HepG2 (cell line): Measurements from ENCODE around the gene ICAM5. TPM values are rescaled to one million over a fixed set of nuclear protein-coding genes. Genes with fewer than 3 reads are reported as not detected.

Source experiments
- GATAD2A ChIP-seq: IDR thresholded peaks from 2 replicates; pipeline ENCODE4 v1.6.1; 2016
- HNRNPLL ChIP-seq: fragments of 200-400 bp; formaldehyde crosslinking; IDR thresholded peaks from 2 replicates; pipeline ENCODE4 v1.6.1; 2017; ENCODE audit warnings: mild to moderate bottlenecking, low read depth, low read length; ENCODE audit not compliant: poor library complexity, severe bottlenecking
- KDM4B ChIP-seq: sonication (generic); formaldehyde crosslinking; IDR thresholded peaks from 2 replicates; pipeline ENCODE4 v1.4.0; 2020; ENCODE audit warnings: missing genetic modification reagents
- PRPF4 ChIP-seq: fragments of 200-400 bp; formaldehyde crosslinking; IDR thresholded peaks from 2 replicates; pipeline ENCODE4 v1.6.1; 2016; ENCODE audit warnings: low read length, low read depth; ENCODE audit not compliant: poor library complexity, severe bottlenecking
- SIN3B ChIP-seq: fragments of 150-350 bp; IDR thresholded peaks from 2 replicates; pipeline ENCODE4 v1.6.1; 2014; ENCODE audit warnings: low read length
- SMAD3 ChIP-seq: sonication (generic); formaldehyde crosslinking; IDR thresholded peaks from 2 replicates; pipeline ENCODE4 v1.4.0; 2020; ENCODE audit warnings: missing genetic modification reagents
- SMC3 ChIP-seq: IDR thresholded peaks from 2 replicates; pipeline ENCODE4 v1.6.1; 2011; ENCODE audit warnings: low read length, improper control_type of control experiment
- SP2 ChIP-seq: sonication (generic); formaldehyde crosslinking; IDR thresholded peaks from 2 replicates; pipeline ENCODE4 v1.5.1; 2020; ENCODE audit warnings: mild to moderate bottlenecking, missing genetic modification reagents
- SP4 ChIP-seq: sonication (generic); formaldehyde crosslinking; IDR thresholded peaks from 2 replicates; pipeline ENCODE4 v1.8.1; 2023; ENCODE audit warnings: mild to moderate bottlenecking, missing genetic modification reagents
- SRY ChIP-seq: sonication (generic); formaldehyde crosslinking; IDR thresholded peaks from 2 replicates; pipeline ENCODE4 v1.8.0; 2022; ENCODE audit warnings: mild to moderate bottlenecking, missing genetic modification reagents
- ZFYVE20 ChIP-seq: sonication (generic); formaldehyde crosslinking; IDR thresholded peaks from 2 replicates; pipeline ENCODE4 v1.8.0; 2023; ENCODE audit warnings: low read depth, mild to moderate bottlenecking, moderate library complexity, missing genetic modification reagents, borderline replicate concordance
- ZNF256 ChIP-seq: sonication (generic); formaldehyde crosslinking; conservative IDR thresholded peaks from 2 replicates; pipeline ENCODE4 v1.4.0; 2020; ENCODE audit warnings: missing genetic modification reagents
- ZNF766 ChIP-seq: sonication (generic); formaldehyde crosslinking; IDR thresholded peaks from 2 replicates; pipeline ENCODE4 v1.5.0; 2020; ENCODE audit warnings: missing genetic modification reagents, borderline replicate concordance
- ZSCAN12 ChIP-seq: sonication (generic); formaldehyde crosslinking; IDR thresholded peaks from 2 replicates; pipeline ENCODE4 v1.9.0; 2021; ENCODE audit warnings: mild to moderate bottlenecking, missing genetic modification reagents
- ZSCAN20 ChIP-seq: sonication (generic); formaldehyde crosslinking; IDR thresholded peaks from 2 replicates; pipeline ENCODE4 v1.4.0; 2020; ENCODE audit warnings: missing genetic modification reagents, mild to moderate bottlenecking, borderline replicate concordance
- polyA plus RNA-seq, 8 experiments: library from polyadenylated mRNA; depleted of rRNA in 3 of 8; stranded (reverse) in 7 of 8; unstranded in 1 of 8; fragments of >200 nt; fragmentation: Illumina TruSeq in 4 of 8; extraction: Trizol in 4 of 8; gene quantifications; 2 replicates each; pipeline versions ENCODE4 v1.2.1 to v1.2.3, GENCODE V29; 2011 to 2016; ENCODE audit warnings: low read depth in 4 of 8, missing spikeins in 1 of 8, mixed read lengths in 1 of 8; ENCODE audit not compliant: insufficient read depth in 1 of 8
- total RNA-seq, 5 experiments: library from RNA; depleted of rRNA; stranded (reverse); fragments of >200 nt; fragmentation: Illumina TruSeq; extraction: Trizol; gene quantifications; 2 replicates each; pipeline ENCODE4 v1.2.3, GENCODE V29; 2016; ENCODE audit warnings: low read depth in 1 of 5
- TF ChIP-seq, protein P1 (sequence below): sonication (generic); formaldehyde crosslinking; IDR thresholded peaks from 2 replicates; pipeline ENCODE4 v1.4.0; 2020; ENCODE audit warnings: low read depth, mild to moderate bottlenecking, missing genetic modification reagents
- TF ChIP-seq, protein P2 (sequence below): sonication (generic); formaldehyde crosslinking; IDR thresholded peaks from 2 replicates; pipeline ENCODE4 v1.5.1; 2020; ENCODE audit warnings: mild to moderate bottlenecking, missing genetic modification reagents, moderate library complexity
- TF ChIP-seq, protein P3 (sequence below): sonication (generic); formaldehyde crosslinking; IDR thresholded peaks from 2 replicates; pipeline ENCODE4 v1.4.0; 2020; ENCODE audit warnings: missing genetic modification reagents, borderline replicate concordance
- TF ChIP-seq, protein P4 (sequence below): sonication (generic); formaldehyde crosslinking; IDR thresholded peaks from 2 replicates; pipeline ENCODE4 v1.5.0; 2020; ENCODE audit warnings: mild to moderate bottlenecking, missing genetic modification reagents, borderline replicate concordance

The ICAM5 gene
- total and polyA plus RNA-seq, 2 of the 13 experiments (the other 11 are each of a cell fraction or from before 2014, with no cell fraction given), result 0.46 to 1.6 TPM

DNA sequence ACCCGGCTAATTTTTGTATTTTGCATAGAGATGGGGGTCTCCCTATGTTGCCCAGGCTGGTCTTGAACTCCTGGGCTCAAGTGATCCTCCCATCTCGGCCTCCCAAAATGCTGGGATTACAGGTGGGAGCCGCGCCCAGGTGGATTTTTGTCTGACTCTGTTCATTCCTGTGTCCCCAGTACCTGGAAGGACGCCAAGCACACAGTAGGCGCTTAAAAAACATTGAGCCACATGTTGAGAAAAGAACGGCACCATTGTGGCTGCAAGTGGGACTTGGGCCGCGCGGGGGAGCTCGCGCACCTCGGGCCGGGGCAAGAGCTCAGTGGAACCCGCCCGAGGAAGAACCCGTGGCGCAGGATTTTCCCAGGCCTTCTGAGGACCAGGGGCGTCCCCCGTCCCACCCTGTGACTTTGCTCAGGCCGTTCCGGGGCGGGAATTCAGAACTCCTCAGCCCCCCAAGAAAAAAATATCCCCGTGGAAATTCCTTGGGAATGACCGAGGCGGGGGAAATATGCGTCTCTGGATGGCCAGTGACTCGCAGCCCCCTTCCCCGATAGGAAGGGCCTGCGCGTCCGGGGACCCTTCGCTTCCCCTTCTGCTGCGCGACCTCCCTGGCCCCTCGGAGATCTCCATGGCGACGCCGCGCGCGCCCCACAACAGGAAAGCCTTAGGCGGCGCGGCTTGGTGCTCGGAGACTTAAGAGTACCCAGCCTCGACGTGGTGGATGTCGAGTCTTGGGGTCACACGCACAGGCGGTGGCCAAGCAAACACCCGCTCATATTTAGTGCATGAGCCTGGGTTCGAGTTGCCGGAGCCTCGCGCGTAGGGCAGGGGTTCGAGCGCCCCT, 20.2 kb upstream of the ICAM5 start (continued):
- TF ChIP-seq SP2 (CRISPR knock-in tag) (no peak; the same call in 1 of the 2 replicates), ZNF256 (CRISPR knock-in tag) (no peak), ZNF766 (CRISPR knock-in tag) (no peak), PRPF4 (peak; percentile 82), HNRNPLL (no peak), KDM4B (CRISPR knock-in tag) (0 out of 2 replicates have a peak, but pooled peaks have one; percentile 32), GATAD2A (CRISPR knock-in tag) (no peak), SMC3 (peak; percentile 35; the same call in 1 of the 2 replicates), ZFYVE20 (no peak), SP4 (CRISPR knock-in tag) (no peak), ZSCAN20 (CRISPR knock-in tag) (no peak), SIN3B (no peak), ZSCAN12 (CRISPR knock-in tag) (no peak), SRY (CRISPR knock-in tag) (no peak), SMAD3 (CRISPR knock-in tag) (0 out of 2 replicates have a peak, but pooled peaks have one; percentile 37)
- TF ChIP-seq, protein P1, sequence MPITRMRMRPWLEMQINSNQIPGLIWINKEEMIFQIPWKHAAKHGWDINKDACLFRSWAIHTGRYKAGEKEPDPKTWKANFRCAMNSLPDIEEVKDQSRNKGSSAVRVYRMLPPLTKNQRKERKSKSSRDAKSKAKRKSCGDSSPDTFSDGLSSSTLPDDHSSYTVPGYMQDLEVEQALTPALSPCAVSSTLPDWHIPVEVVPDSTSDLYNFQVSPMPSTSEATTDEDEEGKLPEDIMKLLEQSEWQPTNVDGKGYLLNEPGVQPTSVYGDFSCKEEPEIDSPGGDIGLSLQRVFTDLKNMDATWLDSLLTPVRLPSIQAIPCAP, result no peak
- TF ChIP-seq, protein P2, sequence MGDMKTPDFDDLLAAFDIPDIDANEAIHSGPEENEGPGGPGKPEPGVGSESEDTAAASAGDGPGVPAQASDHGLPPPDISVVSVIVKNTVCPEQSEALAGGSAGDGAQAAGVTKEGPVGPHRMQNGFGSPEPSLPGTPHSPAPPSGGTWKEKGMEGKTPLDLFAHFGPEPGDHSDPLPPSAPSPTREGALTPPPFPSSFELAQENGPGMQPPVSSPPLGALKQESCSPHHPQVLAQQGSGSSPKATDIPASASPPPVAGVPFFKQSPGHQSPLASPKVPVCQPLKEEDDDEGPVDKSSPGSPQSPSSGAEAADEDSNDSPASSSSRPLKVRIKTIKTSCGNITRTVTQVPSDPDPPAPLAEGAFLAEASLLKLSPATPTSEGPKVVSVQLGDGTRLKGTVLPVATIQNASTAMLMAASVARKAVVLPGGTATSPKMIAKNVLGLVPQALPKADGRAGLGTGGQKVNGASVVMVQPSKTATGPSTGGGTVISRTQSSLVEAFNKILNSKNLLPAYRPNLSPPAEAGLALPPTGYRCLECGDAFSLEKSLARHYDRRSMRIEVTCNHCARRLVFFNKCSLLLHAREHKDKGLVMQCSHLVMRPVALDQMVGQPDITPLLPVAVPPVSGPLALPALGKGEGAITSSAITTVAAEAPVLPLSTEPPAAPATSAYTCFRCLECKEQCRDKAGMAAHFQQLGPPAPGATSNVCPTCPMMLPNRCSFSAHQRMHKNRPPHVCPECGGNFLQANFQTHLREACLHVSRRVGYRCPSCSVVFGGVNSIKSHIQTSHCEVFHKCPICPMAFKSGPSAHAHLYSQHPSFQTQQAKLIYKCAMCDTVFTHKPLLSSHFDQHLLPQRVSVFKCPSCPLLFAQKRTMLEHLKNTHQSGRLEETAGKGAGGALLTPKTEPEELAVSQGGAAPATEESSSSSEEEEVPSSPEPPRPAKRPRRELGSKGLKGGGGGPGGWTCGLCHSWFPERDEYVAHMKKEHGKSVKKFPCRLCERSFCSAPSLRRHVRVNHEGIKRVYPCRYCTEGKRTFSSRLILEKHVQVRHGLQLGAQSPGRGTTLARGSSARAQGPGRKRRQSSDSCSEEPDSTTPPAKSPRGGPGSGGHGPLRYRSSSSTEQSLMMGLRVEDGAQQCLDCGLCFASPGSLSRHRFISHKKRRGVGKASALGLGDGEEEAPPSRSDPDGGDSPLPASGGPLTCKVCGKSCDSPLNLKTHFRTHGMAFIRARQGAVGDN (CRISPR knock-in tag), result peak; percentile 49
- TF ChIP-seq, protein P3, sequence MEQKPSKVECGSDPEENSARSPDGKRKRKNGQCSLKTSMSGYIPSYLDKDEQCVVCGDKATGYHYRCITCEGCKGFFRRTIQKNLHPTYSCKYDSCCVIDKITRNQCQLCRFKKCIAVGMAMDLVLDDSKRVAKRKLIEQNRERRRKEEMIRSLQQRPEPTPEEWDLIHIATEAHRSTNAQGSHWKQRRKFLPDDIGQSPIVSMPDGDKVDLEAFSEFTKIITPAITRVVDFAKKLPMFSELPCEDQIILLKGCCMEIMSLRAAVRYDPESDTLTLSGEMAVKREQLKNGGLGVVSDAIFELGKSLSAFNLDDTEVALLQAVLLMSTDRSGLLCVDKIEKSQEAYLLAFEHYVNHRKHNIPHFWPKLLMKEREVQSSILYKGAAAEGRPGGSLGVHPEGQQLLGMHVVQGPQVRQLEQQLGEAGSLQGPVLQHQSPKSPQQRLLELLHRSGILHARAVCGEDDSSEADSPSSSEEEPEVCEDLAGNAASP, result peak; percentile 36; the same call in 1 of the 2 replicates
- TF ChIP-seq, protein P4, sequence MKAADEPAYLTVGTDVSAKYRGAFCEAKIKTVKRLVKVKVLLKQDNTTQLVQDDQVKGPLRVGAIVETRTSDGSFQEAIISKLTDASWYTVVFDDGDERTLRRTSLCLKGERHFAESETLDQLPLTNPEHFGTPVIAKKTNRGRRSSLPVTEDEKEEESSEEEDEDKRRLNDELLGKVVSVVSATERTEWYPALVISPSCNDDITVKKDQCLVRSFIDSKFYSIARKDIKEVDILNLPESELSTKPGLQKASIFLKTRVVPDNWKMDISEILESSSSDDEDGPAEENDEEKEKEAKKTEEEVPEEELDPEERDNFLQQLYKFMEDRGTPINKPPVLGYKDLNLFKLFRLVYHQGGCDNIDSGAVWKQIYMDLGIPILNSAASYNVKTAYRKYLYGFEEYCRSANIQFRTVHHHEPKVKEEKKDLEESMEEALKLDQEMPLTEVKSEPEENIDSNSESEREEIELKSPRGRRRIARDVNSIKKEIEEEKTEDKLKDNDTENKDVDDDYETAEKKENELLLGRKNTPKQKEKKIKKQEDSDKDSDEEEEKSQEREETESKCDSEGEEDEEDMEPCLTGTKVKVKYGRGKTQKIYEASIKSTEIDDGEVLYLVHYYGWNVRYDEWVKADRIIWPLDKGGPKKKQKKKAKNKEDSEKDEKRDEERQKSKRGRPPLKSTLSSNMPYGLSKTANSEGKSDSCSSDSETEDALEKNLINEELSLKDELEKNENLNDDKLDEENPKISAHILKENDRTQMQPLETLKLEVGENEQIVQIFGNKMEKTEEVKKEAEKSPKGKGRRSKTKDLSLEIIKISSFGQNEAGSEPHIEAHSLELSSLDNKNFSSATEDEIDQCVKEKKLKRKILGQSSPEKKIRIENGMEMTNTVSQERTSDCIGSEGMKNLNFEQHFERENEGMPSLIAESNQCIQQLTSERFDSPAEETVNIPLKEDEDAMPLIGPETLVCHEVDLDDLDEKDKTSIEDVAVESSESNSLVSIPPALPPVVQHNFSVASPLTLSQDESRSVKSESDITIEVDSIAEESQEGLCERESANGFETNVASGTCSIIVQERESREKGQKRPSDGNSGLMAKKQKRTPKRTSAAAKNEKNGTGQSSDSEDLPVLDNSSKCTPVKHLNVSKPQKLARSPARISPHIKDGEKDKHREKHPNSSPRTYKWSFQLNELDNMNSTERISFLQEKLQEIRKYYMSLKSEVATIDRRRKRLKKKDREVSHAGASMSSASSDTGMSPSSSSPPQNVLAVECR (CRISPR knock-in tag), result peak; percentile 38
